ENCODE measurements around the gene MKNK1. TPM values are rescaled to one million over a fixed set of nuclear protein-coding genes. Genes with fewer than 3 reads are reported as not detected.

The MKNK1 gene
- total RNA-seq, 2 experiments from 2014 or later = 81.5 to 83.7 TPM

DNA sequence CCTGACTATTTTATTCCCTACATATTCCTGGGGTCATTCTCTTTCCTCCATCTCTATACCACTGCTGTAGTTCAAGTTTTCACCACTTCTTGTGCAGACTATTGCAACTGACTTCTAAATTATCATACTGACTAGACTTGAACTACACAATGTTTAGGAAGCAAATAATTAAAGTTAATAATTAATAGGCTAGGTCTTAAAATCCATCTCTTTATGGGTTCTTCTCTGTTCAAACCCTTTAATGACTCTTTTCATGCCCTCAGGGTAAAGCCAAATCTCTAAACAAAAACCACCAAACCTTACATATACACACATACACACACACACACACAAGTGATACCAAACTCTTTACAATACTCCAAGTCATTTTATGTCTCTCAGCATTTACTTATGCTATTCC, 34.9 kb upstream of the MKNK1 start:
- Mint-ChIP-seq H3K27ac (no peak overlapping the region), H3K36me3 (ENCODE audit: low read depth) (peaks cover 46% of the 10 kb centered on the region), H3K27me3 (no peaks in the 10 kb centered on the region), H3K9me3 (no peaks in the 10 kb centered on the region), H3K4me3 (no peak overlapping the region), H3K4me1 (peaks cover 2% of the 10 kb centered on the region)
- no peak for DNase-seq
- CTCF ChIA-PET = no interaction called here
- POLR2A ChIA-PET = no interaction called here

GRCh38 chr1:46637444-46638083, 33.5 kb upstream of the MKNK1 start:
- Mint-ChIP-seq H3K27ac (no peak overlapping the region), H3K27me3 (no peaks in the 10 kb centered on the region), H3K4me1 (peaks cover 2% of the 10 kb centered on the region), H3K4me3 (no peak overlapping the region), H3K9me3 (no peaks in the 10 kb centered on the region), H3K36me3 (ENCODE audit: low read depth) (peaks cover 54% of the 10 kb centered on the region)
- CTCF ChIA-PET = interaction anchor here (1.0 kb wide), 1 partner anchor 18 kb away, joined by 3 read pairs; no protein-coding TSS in a partner anchor
- no peak for DNase-seq
- POLR2A ChIA-PET = no interaction called here

- Mint-ChIP-seq H3K36me3 (ENCODE audit: low read depth) (peaks cover 41% of the 10 kb centered on the region), H3K27me3 (no peaks in the 10 kb centered on the region), H3K27ac (no peak overlapping the region), H3K4me1 (peaks cover 2% of the 10 kb centered on the region), H3K9me3 (no peaks in the 10 kb centered on the region), H3K4me3 (no peak overlapping the region)
- ChIA-PET CTCF (no interaction called here), POLR2A (interaction anchor here (1.2 kb wide), 1 partner anchor 19 kb away, joined by 3 read pairs; no protein-coding TSS in a partner anchor)
- DNase-seq = no peak
Observed at GRCh38 chr1:46635205-46635604, 31.1 kb upstream of the MKNK1 start.

- Mint-ChIP-seq H3K27me3 (no peaks in the 10 kb centered on the region), H3K36me3 (ENCODE audit: low read depth) (peaks cover 34% of the 10 kb centered on the region), H3K9me3 (no peaks in the 10 kb centered on the region), H3K4me1 (peaks cover 2% of the 10 kb centered on the region), H3K4me3 (no peak overlapping the region), H3K27ac (no peak overlapping the region)
- CTCF ChIA-PET = interaction anchor here (1.6 kb wide), 1 partner anchor 27 kb away, joined by 4 read pairs; the partner anchor contains the start of gene MKNK1
- POLR2A ChIA-PET = interaction anchor here (1.1 kb wide), 1 partner anchor 27 kb away, joined by 5 read pairs; the partner anchor contains the start of gene MKNK1
- no peak for DNase-seq
Observed at GRCh38 chr1:46630719-46631118, 26.7 kb upstream of the MKNK1 start.

DNA sequence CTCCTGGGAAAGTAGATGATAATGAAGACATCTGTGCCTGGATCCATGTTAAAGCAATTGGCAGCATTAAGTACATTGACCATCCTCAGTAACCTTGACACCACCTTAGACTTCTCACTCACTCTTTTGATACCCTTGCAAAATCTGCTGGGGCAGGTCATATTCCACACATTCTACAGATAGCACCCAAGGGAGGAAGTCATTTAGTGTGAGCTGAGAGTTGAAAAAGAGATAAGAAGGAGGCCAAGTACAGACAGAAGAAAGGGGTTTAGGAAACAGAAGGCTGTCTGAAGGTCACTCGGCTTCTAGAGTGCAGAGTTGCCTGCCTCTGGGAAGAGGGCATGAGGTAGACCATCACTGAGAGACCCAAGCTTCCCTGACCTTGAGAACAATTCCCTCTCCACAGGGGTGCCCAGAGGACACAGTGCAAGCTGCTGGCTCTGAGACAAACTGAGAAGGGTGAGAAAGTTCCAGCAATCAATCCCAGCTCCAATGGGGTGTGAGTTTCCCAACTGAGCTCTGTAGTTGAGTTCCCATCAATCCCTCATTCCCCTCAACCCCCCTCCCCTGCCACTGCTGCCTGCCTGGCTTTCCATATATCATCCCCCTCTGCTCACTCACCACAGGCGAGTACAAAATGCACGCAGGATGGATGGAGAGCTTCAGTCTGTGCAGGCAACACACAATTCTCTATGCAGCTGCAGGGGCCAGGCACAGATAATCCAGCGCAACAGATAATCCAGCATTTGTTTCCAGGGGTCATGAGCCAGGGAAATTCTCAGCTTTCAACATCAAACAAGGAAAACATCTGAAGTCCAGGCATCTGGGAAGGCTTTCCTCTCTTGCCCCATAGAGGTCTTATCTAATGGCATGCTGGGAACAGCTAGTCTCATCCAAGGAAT, 19.9 kb upstream of the MKNK1 start:
- H3K27me3 Mint-ChIP-seq = no peaks in the 10 kb centered on the region
- POLR2A ChIA-PET = no interaction called here
- peaks cover 9% of the 10 kb centered on the region for H3K4me1 Mint-ChIP-seq
- CTCF ChIA-PET = interaction anchor here (0.6 to 1.8 kb wide), 6 partner anchors 20 to 745 kb away, joined by 3 to 5 read pairs (median 4); partner anchors contain the start of gene MKNK1
- peaks cover 5% of the 10 kb centered on the region for H3K36me3 Mint-ChIP-seq (ENCODE audit: low read depth)
- H3K4me3 Mint-ChIP-seq = no peak overlapping the region
- no peak overlapping the region for H3K27ac Mint-ChIP-seq
- DNase-seq = no peak
- no peaks in the 10 kb centered on the region for H3K9me3 Mint-ChIP-seq

DNA sequence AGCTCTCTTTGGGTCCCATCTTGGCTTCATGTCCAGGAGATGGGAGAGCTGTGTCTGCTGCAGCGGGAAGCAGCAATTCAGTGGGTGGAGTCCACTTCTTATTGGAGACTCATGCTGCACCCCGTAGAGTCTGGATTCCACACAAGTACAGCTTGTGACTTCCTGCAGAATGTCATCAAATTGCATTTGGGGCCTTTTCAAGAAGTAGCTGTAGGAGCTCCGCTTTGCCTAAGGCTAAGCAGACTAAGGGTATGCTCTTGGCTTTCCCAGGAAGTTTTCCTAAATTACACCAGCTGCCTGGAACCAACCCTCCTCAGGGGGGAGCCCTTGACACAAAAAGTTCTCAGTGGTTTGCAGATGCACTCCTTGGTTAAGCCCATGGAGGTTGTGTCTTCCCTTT, 18.3 kb upstream of the MKNK1 start:
- no peak for DNase-seq

GRCh38 chr1:46621930-46622329, 17.9 kb upstream of the MKNK1 start:
- POLR2A ChIA-PET = interaction anchor here (1.7 kb wide), 1 partner anchor 18 kb away, joined by 3 read pairs; the partner anchor contains the start of gene MKNK1
- no peaks in the 10 kb centered on the region for H3K27me3 Mint-ChIP-seq
- no peak overlapping the region for H3K27ac Mint-ChIP-seq
- no peaks in the 10 kb centered on the region for H3K36me3 Mint-ChIP-seq (ENCODE audit: low read depth)
- DNase-seq = no peak
- CTCF ChIA-PET = interaction anchor here (0.8 to 1.7 kb wide), 6 partner anchors 16 to 103 kb away, joined by 3 to 4 read pairs (median 4); no protein-coding TSS in a partner anchor
- no peak overlapping the region for H3K4me3 Mint-ChIP-seq
- peaks cover 28% of the 10 kb centered on the region for H3K4me1 Mint-ChIP-seq
- no peaks in the 10 kb centered on the region for H3K9me3 Mint-ChIP-seq

More for the DNA sequence above, 18.3 kb upstream of the MKNK1 start:
- Mint-ChIP-seq H3K4me3 (no peak overlapping the region), H3K4me1 (peaks cover 24% of the 10 kb centered on the region), H3K36me3 (ENCODE audit: low read depth) (no peaks in the 10 kb centered on the region), H3K27me3 (no peaks in the 10 kb centered on the region), H3K27ac (no peak overlapping the region), H3K9me3 (no peaks in the 10 kb centered on the region)
- ChIA-PET CTCF (interaction anchor here (0.8 to 1.7 kb wide), 6 partner anchors 16 to 103 kb away, joined by 3 to 4 read pairs (median 4); no protein-coding TSS in a partner anchor), POLR2A (interaction anchor here (0.8 to 1.7 kb wide), 2 partner anchors 9 to 18 kb away, joined by 3 read pairs; partner anchors contain the start of gene MKNK1)

DNA sequence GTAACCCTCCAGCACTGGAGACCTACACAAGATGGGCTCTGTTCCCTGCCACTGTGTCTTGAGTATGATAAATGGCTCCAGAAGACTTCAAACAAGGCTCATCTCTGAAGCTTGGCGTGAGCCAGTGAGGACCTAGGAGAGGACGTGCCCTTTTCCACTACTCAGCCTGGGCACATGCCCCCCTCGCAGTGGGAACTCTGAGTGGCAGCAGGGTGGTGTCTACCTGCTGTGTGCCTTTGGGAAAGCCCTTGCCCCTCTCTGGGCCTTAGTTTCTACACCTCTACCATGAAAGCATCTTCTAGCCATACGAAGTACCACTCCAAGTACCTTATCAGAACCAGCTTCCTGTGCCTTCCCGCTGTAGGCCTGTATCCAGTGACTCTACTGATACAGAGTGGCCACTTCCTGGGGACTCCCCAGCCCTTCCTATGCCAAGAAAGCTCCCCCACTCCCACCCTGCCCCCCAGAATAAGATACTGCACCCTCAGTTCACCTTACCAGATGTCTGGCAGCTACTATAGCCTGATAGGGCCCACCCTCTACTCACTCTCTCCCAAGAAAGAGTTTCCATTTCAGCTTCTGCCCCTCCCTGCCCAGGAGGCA, 15.7 kb upstream of the MKNK1 start:
- Mint-ChIP-seq H3K27ac (no peak overlapping the region), H3K4me1 (peaks cover 44% of the 10 kb centered on the region), H3K27me3 (no peaks in the 10 kb centered on the region), H3K4me3 (no peak overlapping the region), H3K9me3 (no peaks in the 10 kb centered on the region), H3K36me3 (ENCODE audit: low read depth) (peaks cover 2% of the 10 kb centered on the region)
- ChIA-PET POLR2A (interaction anchor here (2.0 to 3.9 kb wide), 3 partner anchors 16 to 39 kb away, joined by 5 to 17 read pairs (median 15); partner anchors contain the start of gene MKNK1), CTCF (no interaction called here)
- no peak for DNase-seq

GRCh38 chr1:46618754-46619415, 14.8 kb upstream of the MKNK1 start:
- Mint-ChIP-seq H3K36me3 (ENCODE audit: low read depth) (peaks cover 2% of the 10 kb centered on the region), H3K4me3 (no peak overlapping the region), H3K27me3 (no peaks in the 10 kb centered on the region), H3K4me1 (peaks cover 53% of the 10 kb centered on the region), H3K9me3 (no peaks in the 10 kb centered on the region), H3K27ac (no peak overlapping the region)
- POLR2A ChIA-PET = interaction anchor here (2.0 to 3.9 kb wide), 3 partner anchors 15 to 39 kb away, joined by 5 to 17 read pairs (median 15); partner anchors contain the start of gene MKNK1
- no peak for DNase-seq
- CTCF ChIA-PET = interaction anchor here (0.6 to 1.8 kb wide), 2 partner anchors 73 to 84 kb away, joined by 3 to 7 read pairs; a partner anchor contains a TSS

GRCh38 chr1:46617833-46618232, 13.8 kb upstream of the MKNK1 start:
- Mint-ChIP-seq H3K27me3 (no peaks in the 10 kb centered on the region), H3K9me3 (no peaks in the 10 kb centered on the region), H3K4me3 (peak overlapping the region; percentile 88), H3K36me3 (ENCODE audit: low read depth) (peaks cover 9% of the 10 kb centered on the region), H3K4me1 (peaks cover 61% of the 10 kb centered on the region), H3K27ac (peak overlapping the region; percentile 75)
- CTCF ChIA-PET = interaction anchor here (1.2 to 4.9 kb wide), 3 partner anchors 14 to 83 kb away, joined by 3 to 32 read pairs (median 7); partner anchors contain the start of gene MKNK1
- POLR2A ChIA-PET = interaction anchor here (1.5 to 3.9 kb wide), 5 partner anchors 14 to 84 kb away, joined by 3 to 17 read pairs (median 15); partner anchors contain the start of genes ATPAF1 and MKNK1
- DNase-seq = no peak

GRCh38 chr1:46617108-46617800, 13.2 kb upstream of the MKNK1 start:
- peak overlapping the region; percentile 75 for H3K27ac Mint-ChIP-seq
- H3K9me3 Mint-ChIP-seq = no peaks in the 10 kb centered on the region
- H3K4me3 Mint-ChIP-seq = peak overlapping the region; percentile 88
- H3K27me3 Mint-ChIP-seq = no peaks in the 10 kb centered on the region
- H3K4me1 Mint-ChIP-seq = peaks cover 64% of the 10 kb centered on the region
- H3K36me3 Mint-ChIP-seq (ENCODE audit: low read depth) = peaks cover 11% of the 10 kb centered on the region
- DNase-seq = no peak
- POLR2A ChIA-PET = interaction anchor here (0.8 to 3.9 kb wide), 9 partner anchors 9 to 101 kb away, joined by 3 to 66 read pairs (median 4); partner anchors contain the start of genes ATPAF1, EFCAB14 and MKNK1
- CTCF ChIA-PET = interaction anchor here (1.0 to 4.9 kb wide), 7 partner anchors 13 to 175 kb away, joined by 3 to 32 read pairs (median 3); partner anchors contain the start of gene MKNK1

All from activated CD4-positive, alpha-beta memory T cell treated with anti-CD3 and anti-CD28 coated beads, Interleukin-2, amount 10 ng/mL, durations not matched to agents 7 days and 5 days (primary cell).